ENCODE data around the gene BCL2A1.
"Not testable (repeated sequence)": the region's sequence is repeated elsewhere in the genome, so short reads cannot be mapped to it uniquely, and the experiment has no call there.

BCL2A1 gene

DNA sequence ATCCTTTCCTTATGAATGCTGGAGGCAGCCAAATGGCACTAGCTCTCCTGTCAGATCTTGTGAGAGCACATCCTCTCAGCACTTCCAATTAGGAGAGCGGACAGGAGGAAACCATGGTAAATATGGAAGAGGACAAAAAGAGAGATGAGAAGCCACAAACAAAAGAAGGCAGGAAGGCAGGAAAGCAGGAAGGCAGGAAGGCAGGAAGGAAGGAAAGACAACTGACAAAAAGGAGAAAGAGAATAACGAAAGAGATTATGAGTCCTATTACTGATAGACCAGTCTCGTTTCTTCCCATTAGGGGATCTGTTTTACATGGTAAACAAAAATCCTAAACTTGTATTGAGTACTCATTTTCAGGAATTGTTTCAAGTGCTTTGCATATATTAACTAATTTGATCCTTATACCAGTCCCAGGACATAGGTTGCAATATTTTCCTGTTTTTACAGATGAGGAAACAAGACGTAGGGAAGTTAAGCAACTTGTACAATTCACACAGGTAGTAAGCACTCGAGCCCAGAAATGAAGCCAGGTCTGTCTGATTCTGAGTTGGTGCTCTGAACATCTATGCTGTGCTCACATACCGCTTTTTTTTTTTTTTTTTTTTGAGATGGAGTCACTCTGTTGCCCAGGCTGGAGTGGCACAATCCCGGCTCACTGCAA, 4.2 kb downstream of the BCL2A1 start:
- TF ChIP-seq, protein P1, sequence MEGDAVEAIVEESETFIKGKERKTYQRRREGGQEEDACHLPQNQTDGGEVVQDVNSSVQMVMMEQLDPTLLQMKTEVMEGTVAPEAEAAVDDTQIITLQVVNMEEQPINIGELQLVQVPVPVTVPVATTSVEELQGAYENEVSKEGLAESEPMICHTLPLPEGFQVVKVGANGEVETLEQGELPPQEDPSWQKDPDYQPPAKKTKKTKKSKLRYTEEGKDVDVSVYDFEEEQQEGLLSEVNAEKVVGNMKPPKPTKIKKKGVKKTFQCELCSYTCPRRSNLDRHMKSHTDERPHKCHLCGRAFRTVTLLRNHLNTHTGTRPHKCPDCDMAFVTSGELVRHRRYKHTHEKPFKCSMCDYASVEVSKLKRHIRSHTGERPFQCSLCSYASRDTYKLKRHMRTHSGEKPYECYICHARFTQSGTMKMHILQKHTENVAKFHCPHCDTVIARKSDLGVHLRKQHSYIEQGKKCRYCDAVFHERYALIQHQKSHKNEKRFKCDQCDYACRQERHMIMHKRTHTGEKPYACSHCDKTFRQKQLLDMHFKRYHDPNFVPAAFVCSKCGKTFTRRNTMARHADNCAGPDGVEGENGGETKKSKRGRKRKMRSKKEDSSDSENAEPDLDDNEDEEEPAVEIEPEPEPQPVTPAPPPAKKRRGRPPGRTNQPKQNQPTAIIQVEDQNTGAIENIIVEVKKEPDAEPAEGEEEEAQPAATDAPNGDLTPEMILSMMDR (conservative IDR thresholded peaks at IDR 0.05; ENCODE audit: low read length): no peak
- no peak overlapping the region for H3K4me3 ChIP-seq (ENCODE audit: low read length)
- no peak for DNase-seq (ENCODE audit: low read depth)

DNA sequence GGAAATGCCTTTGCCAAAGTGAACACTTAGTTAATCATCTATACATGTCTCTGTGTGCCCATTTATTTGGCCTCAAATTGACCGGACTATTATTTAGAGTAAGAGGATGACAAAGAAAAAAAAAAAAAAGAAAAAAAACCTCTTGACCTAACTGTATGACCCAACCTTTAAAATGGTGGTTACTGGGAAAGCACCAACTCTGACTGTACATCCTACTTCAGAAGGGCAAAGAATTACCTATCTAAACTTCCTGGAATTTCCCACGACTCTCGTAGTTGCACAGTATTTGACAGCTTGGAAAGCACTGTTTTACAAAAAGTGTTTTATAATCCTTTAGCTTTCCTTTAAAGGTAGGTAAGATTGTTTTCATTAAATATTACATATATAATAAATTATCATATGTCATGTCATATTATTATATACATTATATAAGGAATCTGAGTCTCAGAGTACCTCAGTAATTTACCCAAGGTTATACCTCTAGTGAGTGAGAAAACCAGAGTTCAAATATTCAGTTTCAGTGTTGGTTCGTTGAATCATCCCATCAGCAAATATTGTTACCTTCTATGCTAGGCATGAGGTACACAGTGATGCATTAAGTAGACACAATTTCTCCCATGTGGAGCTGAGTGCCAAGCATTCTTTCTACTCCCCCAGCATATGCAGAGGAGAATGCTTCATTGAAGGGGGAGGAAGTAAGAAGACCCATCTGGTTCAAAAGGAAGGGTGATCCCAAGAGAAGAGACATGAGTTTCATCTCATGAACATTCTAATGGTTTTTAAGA, 5.0 kb downstream of the BCL2A1 start:
- no peak overlapping the region for H3K4me3 ChIP-seq (ENCODE audit: low read length)
- DNase-seq (ENCODE audit: low read depth): peak; percentile 24
- TF ChIP-seq, protein P1 (conservative IDR thresholded peaks at IDR 0.05; ENCODE audit: low read length): no peak

DNA sequence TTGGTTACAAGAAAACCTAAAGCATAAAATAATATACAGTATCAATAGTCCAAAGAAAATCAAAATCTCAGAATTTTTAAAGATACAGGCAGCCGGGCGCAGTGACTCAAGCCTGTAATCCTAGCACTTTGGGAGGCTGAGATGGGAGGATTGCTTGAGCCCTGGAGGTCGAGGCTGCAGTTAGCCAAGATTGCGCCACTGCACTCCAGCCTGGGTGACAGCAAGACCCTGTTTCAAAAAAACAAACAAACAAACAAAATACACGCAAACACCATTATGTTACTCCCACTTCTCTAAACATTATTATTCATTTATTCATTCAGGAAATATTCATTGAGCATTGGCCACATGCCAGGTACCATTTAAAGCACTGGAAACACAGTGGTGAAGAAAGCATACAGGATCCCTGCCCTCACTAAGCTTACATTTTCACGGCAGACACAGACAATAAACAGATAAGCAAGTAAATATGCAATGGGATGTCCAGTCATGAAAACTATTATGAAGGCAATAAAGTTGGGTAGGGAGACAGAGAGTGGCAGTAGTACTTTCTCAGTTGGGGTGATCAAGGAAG, 6.7 kb downstream of the BCL2A1 start:
- TF ChIP-seq, protein P1 (conservative IDR thresholded peaks at IDR 0.05; ENCODE audit: low read length): no peak
- no peak for DNase-seq (ENCODE audit: low read depth)
- H3K4me3 ChIP-seq (ENCODE audit: low read length): no peak overlapping the region

DNA sequence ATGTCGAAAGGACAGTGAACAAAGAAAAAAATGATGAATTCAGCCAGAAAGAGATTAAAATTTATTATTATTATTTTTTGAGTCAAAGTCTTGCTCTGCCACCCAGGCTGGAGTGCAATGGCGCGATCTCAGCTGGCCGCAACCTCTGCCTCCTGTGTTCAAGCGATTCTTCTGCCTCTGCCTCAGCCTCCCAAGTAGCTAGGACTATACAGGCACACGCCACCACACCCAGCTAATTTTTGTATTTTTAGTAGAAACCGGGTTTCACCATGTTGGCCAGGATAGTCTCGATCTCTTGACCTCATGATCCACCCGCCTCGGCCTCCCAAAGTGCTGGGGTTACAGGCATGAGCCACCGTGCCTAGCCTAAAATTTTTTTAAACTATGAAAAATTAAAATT, 8.1 kb downstream of the BCL2A1 start:
- not testable (repeated sequence) for DNase-seq (ENCODE audit: low read depth)

DNA sequence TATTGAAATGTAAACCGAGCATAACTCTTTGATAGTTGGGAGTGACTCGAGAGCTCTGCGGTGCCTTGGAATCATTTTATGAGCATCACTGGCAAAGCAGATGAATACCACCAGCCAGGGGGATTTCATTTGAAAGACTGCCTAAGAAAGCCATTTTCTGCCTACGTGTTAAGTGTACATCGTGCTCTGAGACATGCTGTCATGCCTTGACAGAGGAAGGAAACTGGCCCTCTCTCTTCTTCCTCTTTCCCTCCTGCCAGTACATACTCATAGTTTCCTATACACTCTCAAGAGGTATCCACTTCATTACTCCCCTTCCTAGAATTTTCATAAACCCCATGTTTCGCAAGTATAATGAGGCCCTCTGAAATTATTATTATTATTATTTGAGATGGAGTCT, 8.8 kb downstream of the BCL2A1 start:
- DNase-seq (ENCODE audit: low read depth): no peak
- TF ChIP-seq, protein P1 (conservative IDR thresholded peaks at IDR 0.05; ENCODE audit: low read length): no peak
- H3K4me3 ChIP-seq (ENCODE audit: low read length): no peak overlapping the region

More for the DNA sequence above, 8.1 kb downstream of the BCL2A1 start:
- not testable (repeated sequence) for H3K4me3 ChIP-seq (ENCODE audit: low read length)

DNA sequence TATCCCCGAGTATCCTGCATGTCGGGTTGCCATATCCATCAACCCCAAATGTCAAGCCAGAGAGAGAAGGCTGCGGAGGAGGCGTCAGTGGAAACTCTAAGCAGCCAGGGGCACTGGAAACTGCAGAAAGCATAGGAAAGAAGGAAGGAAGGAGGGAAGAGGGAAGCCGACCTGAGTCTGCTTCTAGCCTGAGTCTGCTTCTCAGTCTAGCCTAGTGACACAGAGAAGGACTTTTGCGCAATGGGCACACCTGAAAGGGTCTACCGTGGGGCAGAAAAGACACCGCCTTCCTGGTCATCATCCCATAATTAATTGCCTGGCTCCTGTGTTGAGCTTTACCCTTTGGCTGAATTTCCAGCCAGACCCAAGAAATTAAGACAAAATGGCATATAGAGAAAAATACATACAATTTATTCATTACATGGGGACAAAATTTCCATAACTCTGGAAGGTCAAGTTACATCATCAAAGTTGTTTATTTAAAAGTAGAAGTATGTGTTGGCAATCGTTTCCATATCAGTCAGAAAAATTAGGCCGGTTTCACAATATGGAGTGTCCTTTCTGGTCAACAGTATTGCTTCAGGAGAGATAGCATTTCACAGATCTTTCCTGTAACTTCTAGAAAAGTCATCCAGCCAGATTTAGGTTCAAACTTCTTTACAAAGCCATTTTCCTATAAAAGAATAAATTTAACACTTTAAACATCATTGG, 10.3 kb downstream of the BCL2A1 start:
- TF ChIP-seq, protein P1 (conservative IDR thresholded peaks at IDR 0.05; ENCODE audit: low read length): no peak
- DNase-seq (ENCODE audit: low read depth): no peak
- no peak overlapping the region for H3K4me3 ChIP-seq (ENCODE audit: low read length)

DNA sequence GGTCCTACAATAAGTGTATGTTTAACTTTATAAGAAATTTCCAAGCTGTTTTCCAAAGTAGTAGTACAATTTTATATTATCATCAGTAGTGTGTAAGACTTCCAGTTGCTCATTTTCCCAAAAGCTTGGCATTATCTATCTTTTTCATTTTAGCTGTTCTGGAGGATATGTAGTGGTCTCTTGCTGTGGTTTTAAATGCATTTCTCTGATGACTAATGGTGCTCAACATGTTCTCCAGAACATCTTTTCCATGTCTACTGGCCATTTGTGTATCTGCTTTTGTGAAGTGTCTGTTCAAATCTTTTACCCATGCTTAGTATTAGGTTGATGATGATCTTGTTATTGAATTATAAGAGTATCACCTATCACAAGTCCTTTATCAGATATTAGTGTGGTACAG, 13.3 kb downstream of the BCL2A1 start:
- peak; percentile 31 for DNase-seq (ENCODE audit: low read depth)
- TF ChIP-seq, protein P1 (conservative IDR thresholded peaks at IDR 0.05; ENCODE audit: low read length): no peak
- no peak overlapping the region for H3K4me3 ChIP-seq (ENCODE audit: low read length)

All from AG10803 (cell line).